HG02798 (cell line): Measurements from ENCODE around the gene XPO4.

Experiments used
- ATAC-seq: cut with Tn5 transposase; IDR thresholded peaks from one replicate; pipeline ENCODE4 v1.9.1; 2021; ENCODE audit warnings: mild to moderate bottlenecking; ENCODE audit not compliant: unreplicated experiment, poor library complexity

XPO4 gene

DNA sequence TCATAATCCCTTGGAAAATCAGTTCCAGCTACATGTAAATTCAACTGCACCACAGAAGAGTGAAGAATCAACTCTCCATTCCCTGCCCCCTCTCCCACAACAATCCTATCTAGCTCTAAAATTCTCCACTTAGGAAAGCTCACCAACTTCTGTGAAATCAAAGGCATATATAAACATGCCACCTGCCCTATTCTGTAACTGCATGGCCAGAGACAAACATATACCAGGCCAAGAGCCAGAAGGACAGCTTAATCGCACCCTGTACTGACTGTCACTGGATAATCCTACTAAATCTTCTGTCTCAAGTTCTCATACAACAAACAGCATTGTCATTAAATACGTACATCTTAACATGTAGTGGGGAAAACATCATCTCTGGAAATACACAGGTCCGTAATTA, 70.6 kb downstream of the XPO4 start:
- no peak for ATAC-seq

- ATAC-seq: no peak
These were observed 71.3 kb downstream of the XPO4 start for GRCh38 chr13:20831254-20831653.

GRCh38 chr13:20828539-20829364, 73.8 kb downstream of the XPO4 start:
- ATAC-seq: peak; percentile 53

GRCh38 chr13:20826843-20827560, 75.5 kb downstream of the XPO4 start:
- ATAC-seq: no peak

- no peak for ATAC-seq
These were observed 76.2 kb downstream of the XPO4 start for GRCh38 chr13:20826301-20826700.

DNA sequence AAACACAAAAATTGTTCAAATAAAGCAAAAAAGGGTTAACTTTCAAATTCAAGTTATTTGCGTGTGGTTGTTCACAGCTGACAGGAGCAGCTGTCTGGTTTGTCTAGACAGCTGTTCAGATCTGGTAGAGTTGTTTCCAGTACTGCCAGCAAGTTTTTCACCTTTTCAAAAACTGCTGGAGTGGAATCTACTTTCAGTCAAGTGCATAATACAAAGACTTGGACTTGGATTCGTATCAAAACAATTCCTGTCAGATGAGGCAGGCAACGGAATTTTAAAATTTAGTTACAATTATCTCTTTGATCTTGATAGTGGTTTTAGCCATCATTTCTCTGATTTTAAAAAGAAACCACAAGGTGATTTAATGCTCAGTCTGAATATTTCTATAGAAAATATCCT, 77.1 kb downstream of the XPO4 start:
- ATAC-seq: no peak

DNA sequence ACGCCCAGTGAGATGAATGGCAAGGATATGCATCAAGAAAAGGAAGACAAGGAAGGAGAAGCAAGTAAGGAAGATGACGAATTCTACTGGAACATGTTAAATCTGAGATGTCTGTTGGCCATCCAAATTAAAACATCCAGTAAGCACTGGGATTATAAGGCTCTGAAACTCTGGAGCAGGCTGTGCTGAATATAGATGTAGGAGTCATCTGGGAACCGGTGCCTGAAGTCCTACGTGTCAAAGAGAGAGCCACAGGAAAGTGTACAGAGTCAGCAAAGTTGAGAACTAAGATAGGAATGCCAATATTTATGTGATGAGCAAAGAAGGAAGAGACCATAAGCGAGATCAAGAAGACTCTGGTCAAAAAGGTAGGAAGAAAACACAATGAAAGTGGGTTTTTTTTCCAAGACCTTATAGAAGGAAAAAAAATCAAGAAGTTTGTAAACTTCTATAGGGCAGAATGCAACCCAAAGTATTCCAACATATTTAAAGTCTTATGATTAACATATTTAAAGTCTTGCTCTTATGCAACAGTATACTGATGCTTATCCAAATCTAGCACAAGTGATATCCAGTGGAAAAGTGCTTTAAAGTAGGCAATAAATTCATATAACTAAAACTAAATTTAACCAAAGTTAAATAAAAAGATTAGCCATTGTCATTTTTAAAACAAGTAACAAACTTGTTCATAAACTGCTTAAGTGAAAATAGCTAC, 77.6 kb downstream of the XPO4 start:
- ATAC-seq: no peak

DNA sequence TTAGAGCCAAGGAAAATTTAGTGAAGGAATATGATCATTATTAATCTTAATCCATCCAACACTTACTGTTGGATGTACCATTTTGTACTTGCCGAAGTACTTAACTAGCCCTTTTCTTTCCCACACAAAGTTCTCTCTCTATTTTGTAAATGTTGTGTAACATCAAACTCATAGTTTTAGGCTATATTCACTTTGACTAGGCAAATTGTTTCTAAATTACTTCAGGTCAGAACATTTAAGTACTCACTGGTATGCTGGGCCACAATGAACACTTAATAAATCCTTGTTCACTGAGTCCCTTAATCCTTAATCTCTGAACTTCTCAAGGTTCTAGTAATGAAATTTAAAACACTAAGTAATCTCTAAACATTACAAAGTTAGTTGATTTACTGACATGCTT, 79.5 kb downstream of the XPO4 start:
- ATAC-seq: no peak

- no peak for ATAC-seq
These were observed 80.1 kb downstream of the XPO4 start for GRCh38 chr13:20822406-20822805.

DNA sequence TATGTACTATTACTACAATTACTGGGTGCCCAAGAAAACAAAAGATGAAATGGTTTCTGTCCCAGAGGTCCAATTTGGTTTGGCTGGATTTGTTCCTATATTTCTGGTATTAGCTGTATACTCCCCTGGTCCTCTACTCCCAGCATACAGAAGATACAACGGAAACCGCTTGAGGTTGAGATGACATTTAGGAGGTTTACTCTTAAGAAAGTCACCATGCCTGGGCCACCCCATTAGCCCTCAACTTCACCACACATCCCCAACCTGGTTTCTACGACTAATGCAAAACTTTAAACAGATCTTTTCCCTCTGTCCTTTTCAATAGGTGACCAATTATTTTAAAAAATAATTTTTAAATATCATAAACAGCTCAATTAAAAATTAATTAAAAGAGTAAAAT, 82.8 kb downstream of the XPO4 start:
- ATAC-seq: no peak

- no peak for ATAC-seq
These were observed 87.1 kb downstream of the XPO4 start for GRCh38 chr13:20815464-20815863.

- ATAC-seq: no peak
These were observed 88.2 kb downstream of the XPO4 start for GRCh38 chr13:20814224-20814910.

GRCh38 chr13:20812890-20813289, 89.7 kb downstream of the XPO4 start:
- no peak for ATAC-seq

- no peak for ATAC-seq
These were observed 91.7 kb downstream of the XPO4 start for GRCh38 chr13:20810808-20811207.

- ATAC-seq: no peak
These were observed 93.7 kb downstream of the XPO4 start for GRCh38 chr13:20808874-20809273.

DNA sequence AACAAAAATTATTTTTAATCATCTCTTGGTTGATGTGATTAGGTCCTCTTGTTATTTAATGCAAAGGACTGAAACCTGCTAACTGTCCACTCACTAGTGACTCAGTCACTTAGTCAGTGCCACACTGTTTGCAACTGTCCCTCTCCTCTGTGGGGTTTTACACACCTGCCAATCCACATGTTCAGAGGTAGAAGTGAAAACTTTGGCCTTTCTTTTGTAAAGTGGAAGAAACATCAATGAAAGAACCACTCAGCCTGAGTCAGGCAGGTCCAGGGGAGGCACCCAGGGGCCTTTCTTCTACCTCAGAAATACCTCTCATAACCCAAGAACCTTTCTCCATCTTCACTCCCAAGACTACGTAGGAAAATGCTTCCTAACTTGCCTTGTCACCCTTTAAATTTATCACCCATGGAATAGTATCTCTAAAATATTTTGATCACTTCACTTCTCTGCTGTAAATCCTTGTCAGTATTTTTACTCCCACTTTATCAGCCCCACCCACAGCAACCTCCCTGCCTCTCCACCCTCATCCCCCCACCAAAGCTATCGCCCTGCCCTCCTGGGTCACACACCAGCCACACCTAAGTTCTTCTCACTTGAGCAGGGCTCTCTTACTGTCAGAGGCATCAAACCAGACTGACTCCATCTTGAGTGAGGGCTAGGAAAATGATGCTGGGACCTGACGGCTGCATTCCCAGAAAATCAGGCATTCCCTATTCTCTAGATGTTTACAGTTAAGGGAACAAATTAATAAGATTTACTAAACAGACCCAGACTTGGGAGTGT, 99.2 kb downstream of the XPO4 start:
- ATAC-seq: no peak

DNA sequence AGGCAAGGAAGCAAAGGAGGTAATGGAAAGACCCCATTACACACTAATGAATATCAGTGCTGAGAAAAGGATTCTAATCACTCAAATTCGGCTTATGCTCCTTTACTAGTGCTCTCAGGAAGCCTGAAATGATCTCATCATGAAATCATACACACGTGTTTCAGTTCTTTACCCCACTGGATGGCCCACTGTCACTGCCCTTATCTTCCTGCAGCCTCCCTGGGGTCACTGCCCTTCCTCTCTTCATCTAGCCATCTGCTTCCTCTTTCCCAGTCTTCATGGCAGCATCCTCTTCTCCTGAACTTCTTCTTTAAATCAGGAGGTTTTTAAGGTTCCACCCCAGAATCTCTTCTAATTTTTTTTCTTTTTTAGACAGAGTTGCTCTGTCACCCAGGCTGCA, 100.8 kb downstream of the XPO4 start:
- no peak for ATAC-seq

- no peak for ATAC-seq
These were observed 102.7 kb downstream of the XPO4 start for GRCh38 chr13:20799726-20800416.

DNA sequence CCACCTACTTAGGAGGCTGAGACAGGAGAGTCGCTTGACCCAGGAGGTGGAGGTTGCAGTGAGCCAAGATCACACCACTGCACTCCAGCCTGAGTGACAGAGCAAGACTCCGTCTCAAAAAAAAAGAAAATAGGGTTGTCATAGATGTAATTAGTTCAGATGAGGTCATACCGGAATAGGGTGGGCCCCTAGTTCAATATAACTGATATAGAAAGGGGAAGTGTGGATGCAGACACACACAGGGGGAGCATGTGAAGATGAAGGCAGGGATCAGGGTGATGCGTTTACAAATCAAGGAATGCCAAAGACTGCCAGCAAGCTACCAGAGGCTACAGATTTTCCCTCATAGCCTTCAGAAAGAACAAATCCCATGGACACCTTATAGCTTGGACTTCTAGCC, 104.5 kb downstream of the XPO4 start:
- no peak for ATAC-seq
